Heart left ventricle (tissue), 13 donors: Measurements from ENCODE around the gene GPR183.

Experiments
- POLR2A ChIP-seq, 2 donors: fragments of 450-650 bp; IDR thresholded peaks; one replicate each; pipeline ENCODE4 v1.6.1; 2017; ENCODE audit warnings: antibody characterized with exemption in 2 of 2, mild to moderate bottlenecking in 2 of 2, moderate library complexity in 2 of 2
- TF ChIP-seq, protein P1 (sequence below), 12 donors: fragments of 200-600 bp; sonication (generic) in 4 of 12; IDR thresholded peaks; one replicate each; pipeline versions ENCODE4 v1.5.0 to v1.8.0; 2018 to 2022; ENCODE audit warnings: antibody characterized with exemption in 12 of 12, mild to moderate bottlenecking in 5 of 12
- donor health status: ischemic (EF 13 %, LVEDD 7.1; RV severe dilation, severe dysfunction).
- donor health status: DM: no; HTN: yes; CAD: no.
- donor health status: DM: no; HTN: no; CAD: no.
- donor health status: ischemic (EF 25% LVEDD 6.9; RV normal size, moderate dysfunction).
- donor health status: ischemic (EF 25% LVEDD 5.7; RV mildly dilated, moderate dysfunction).
- donor health status: ischemic (EF 35%, LVEDD 5.7; RV mildly dilated, moderate dysfunction).
- donor health status: nonischemic (EF 11% LVEDD 7.7; RV severe dilation, severe dysfunction).
- donor health status: DM: yes; HTN: yes; CAD: no.
- donor health status: PGD.
- donor health status: ischemic (EF 29% LVEDD 5.4; RV normal size, mild dysfunction).
- donor health status: nonischemic (EF 23%, LVEDD 6.1; RV moderate dilation, normal function).

DNA sequence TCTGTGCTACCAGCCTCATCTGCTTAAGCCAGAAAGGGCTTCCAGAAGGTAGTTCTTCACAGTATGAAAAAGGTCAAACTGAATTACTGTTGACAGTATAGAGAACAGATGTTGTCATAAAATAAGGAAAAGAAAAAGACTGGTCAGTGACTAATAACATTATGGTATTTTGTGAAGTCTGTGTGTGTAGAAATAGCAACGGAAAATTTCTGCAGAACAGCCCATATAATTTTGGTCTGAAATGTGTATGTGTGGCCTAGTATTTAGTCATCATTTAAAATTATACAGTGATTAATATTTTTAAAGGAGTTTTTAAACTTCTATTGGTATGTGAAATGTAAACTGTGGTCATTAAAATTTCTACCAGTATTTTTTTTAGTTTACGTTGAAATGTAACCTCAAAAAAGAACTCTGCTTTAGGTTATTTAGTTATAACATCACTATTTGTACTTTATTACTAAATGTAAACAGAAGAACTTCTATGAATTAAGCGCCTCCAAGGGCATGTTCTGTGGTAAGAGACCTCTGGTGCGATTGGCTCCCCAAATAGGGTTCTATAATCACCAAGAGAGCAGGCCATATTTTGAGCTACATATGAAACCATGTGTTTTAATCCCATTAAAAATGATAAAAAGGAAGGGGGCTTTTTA lies 3.3 kb upstream of the GPR183 start:
- TF ChIP-seq, protein P1, sequence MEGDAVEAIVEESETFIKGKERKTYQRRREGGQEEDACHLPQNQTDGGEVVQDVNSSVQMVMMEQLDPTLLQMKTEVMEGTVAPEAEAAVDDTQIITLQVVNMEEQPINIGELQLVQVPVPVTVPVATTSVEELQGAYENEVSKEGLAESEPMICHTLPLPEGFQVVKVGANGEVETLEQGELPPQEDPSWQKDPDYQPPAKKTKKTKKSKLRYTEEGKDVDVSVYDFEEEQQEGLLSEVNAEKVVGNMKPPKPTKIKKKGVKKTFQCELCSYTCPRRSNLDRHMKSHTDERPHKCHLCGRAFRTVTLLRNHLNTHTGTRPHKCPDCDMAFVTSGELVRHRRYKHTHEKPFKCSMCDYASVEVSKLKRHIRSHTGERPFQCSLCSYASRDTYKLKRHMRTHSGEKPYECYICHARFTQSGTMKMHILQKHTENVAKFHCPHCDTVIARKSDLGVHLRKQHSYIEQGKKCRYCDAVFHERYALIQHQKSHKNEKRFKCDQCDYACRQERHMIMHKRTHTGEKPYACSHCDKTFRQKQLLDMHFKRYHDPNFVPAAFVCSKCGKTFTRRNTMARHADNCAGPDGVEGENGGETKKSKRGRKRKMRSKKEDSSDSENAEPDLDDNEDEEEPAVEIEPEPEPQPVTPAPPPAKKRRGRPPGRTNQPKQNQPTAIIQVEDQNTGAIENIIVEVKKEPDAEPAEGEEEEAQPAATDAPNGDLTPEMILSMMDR (IDR thresholded peaks at IDR 0.05): no peak
- no peak for TF ChIP-seq POLR2A (IDR thresholded peaks at IDR 0.05)
